Measurements from ENCODE around the gene DHX29. TPM values are rescaled to one million over a fixed set of nuclear protein-coding genes. Genes with fewer than 3 reads are reported as not detected.

The DHX29 gene
- total RNA-seq, 1 experiment from 2014 or later, result 16.5 TPM

GRCh38 chr5:55222985-55223811, 84.3 kb downstream of the DHX29 start:
- H3K9me2 ChIP-seq (ENCODE audit: insufficient read depth), result no peaks in the 10 kb centered on the region
- intact Hi-C loops (cut with micrococcal nuclease; ENCODE audit: unreplicated experiment), result no loop called here
- H3K9me3 ChIP-seq (ENCODE audit: insufficient read depth, low read depth), result no peaks in the 10 kb centered on the region
- no peaks in the 10 kb centered on the region for H3K36me3 ChIP-seq (ENCODE audit: low read depth)
- CTCF ChIA-PET, result no interaction called here
- H3K79me2 ChIP-seq (ENCODE audit: low read depth), result no peaks in the 10 kb centered on the region
- no TSS peak for BruUV-seq (replicated peaks)
- no peaks in the 10 kb centered on the region for H4K20me1 ChIP-seq (ENCODE audit: insufficient read depth)
- H3K27ac ChIP-seq, result no peak overlapping the region
- no peak overlapping the region for H3K4me2 ChIP-seq
- H3K27me3 ChIP-seq (ENCODE audit: insufficient read depth, low read depth), result no peaks in the 10 kb centered on the region
- peaks cover 24% of the 10 kb centered on the region for H3K4me1 ChIP-seq (replicated peaks; ENCODE audit: insufficient read depth)
- H2AFZ ChIP-seq, result no peak overlapping the region
- TF ChIP-seq CTCF (conservative IDR thresholded peaks at IDR 0.05) (no peak), EZH2 (IDR thresholded peaks at IDR 0.05; ENCODE audit: low read depth) (no peak)
- no peak overlapping the region for H3K4me3 ChIP-seq
- H3F3A ChIP-seq (ENCODE audit: insufficient read depth, low read depth), result peaks cover 4% of the 10 kb centered on the region; the same call in 1 of the 2 replicates
- DNase-seq, result no peak
- POLR2A ChIA-PET (ENCODE audit: unreplicated experiment), result no interaction called here

GRCh38 chr5:55222092-55222984, 85.2 kb downstream of the DHX29 start:
- no peaks in the 10 kb centered on the region for H3K27me3 ChIP-seq (ENCODE audit: insufficient read depth, low read depth)
- no TSS peak for BruUV-seq (replicated peaks)
- no peaks in the 10 kb centered on the region for H3K9me3 ChIP-seq (ENCODE audit: insufficient read depth, low read depth)
- no peaks in the 10 kb centered on the region for H4K20me1 ChIP-seq (ENCODE audit: insufficient read depth)
- H3K79me2 ChIP-seq (ENCODE audit: low read depth), result no peaks in the 10 kb centered on the region
- H3K4me3 ChIP-seq, result no peak overlapping the region
- no peak for DNase-seq
- H3K9me2 ChIP-seq (ENCODE audit: insufficient read depth), result no peaks in the 10 kb centered on the region
- TF ChIP-seq CTCF (conservative IDR thresholded peaks at IDR 0.05) (no peak), EZH2 (IDR thresholded peaks at IDR 0.05; ENCODE audit: low read depth) (no peak)
- peaks cover 26% of the 10 kb centered on the region for H3K4me1 ChIP-seq (replicated peaks; ENCODE audit: insufficient read depth)
- H3F3A ChIP-seq (ENCODE audit: insufficient read depth, low read depth), result peaks cover 4% of the 10 kb centered on the region; the same call in 1 of the 2 replicates
- no peak overlapping the region for H3K27ac ChIP-seq
- CTCF ChIA-PET, result no interaction called here
- H2AFZ ChIP-seq, result no peak overlapping the region
- intact Hi-C loops (cut with micrococcal nuclease; ENCODE audit: unreplicated experiment), result no loop called here
- POLR2A ChIA-PET (ENCODE audit: unreplicated experiment), result no interaction called here
- H3K4me2 ChIP-seq, result no peak overlapping the region
- no peaks in the 10 kb centered on the region for H3K36me3 ChIP-seq (ENCODE audit: low read depth)

GRCh38 chr5:55220433-55221185, 86.9 kb downstream of the DHX29 start:
- no peak for TF ChIP-seq EZH2 (IDR thresholded peaks at IDR 0.05; ENCODE audit: low read depth)
- no peak for TF ChIP-seq CTCF (conservative IDR thresholded peaks at IDR 0.05)
- POLR2A ChIA-PET (ENCODE audit: unreplicated experiment), result no interaction called here
- Histone ChIP-seq H3K9me2 (ENCODE audit: insufficient read depth) (no peaks in the 10 kb centered on the region), H3K9me3 (ENCODE audit: insufficient read depth, low read depth) (no peaks in the 10 kb centered on the region), H2AFZ (no peak overlapping the region), H3K4me1 (replicated peaks; ENCODE audit: insufficient read depth) (peaks cover 26% of the 10 kb centered on the region), H3K79me2 (ENCODE audit: low read depth) (no peaks in the 10 kb centered on the region), H3K4me3 (no peak overlapping the region), H3F3A (ENCODE audit: insufficient read depth, low read depth) (peaks cover 4% of the 10 kb centered on the region; the same call in 1 of the 2 replicates), H3K27me3 (ENCODE audit: insufficient read depth, low read depth) (no peaks in the 10 kb centered on the region), H3K4me2 (no peak overlapping the region), H3K36me3 (ENCODE audit: low read depth) (no peaks in the 10 kb centered on the region), H3K27ac (no peak overlapping the region), H4K20me1 (ENCODE audit: insufficient read depth) (no peaks in the 10 kb centered on the region)
- DNase-seq, result no peak
- CTCF ChIA-PET, result no interaction called here
- intact Hi-C loops (cut with micrococcal nuclease; ENCODE audit: unreplicated experiment), result no loop called here
- no TSS peak for BruUV-seq (replicated peaks)

Data from PC-9 (cell line).